ENCODE results near the gene MYT1. TPM values are rescaled to one million over a fixed set of nuclear protein-coding genes. Genes with fewer than 3 reads are reported as not detected.

MYT1 gene
- total RNA-seq, 1 donor from 2014 or later, result not detected

DNA sequence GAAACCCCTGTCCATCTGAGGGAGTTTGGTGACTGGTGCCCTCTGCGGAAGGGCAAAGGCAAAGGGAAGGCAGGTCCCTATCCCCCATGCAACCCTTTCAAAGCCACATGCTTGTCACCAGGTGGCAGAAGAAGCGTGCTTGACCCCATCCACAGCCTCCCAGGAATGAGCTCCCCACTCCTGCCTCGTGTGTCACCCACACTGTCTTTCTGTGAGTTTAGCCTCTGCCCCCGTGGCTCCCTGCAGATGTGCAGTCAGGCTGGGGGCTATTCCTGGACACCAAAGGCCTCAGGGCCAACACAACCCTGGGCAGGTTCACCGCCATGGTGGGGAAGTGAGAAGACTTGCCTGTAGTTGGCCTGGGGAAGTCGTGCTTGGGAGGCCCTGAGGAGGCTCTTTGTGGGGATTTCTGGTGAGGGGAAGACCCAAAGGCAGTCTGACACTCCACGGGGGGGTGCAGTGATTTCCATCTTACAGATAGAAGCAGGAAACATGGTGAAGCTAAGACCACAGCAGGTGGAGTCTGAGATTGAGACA, 74.7 kb downstream of the MYT1 start:
- no peak for DNase-seq (ENCODE audit: extremely low spot score in 2 of 2)
- Histone ChIP-seq H3K27me3 (no peaks in the 10 kb centered on the region), H3K4me1 (no peaks in the 10 kb centered on the region), H3K36me3 (no peaks in the 10 kb centered on the region), H3K9me3 (no peaks in the 10 kb centered on the region), H3K4me3 (no peak overlapping the region), H3K27ac (no peak overlapping the region)
- intact Hi-C loops (cut with DNase I), result no loop called here
- TF ChIP-seq POLR2A (IDR thresholded peaks at IDR 0.05) (no peak), CTCF (IDR thresholded peaks at IDR 0.05) (no peak), POLR2AphosphoS5 (IDR thresholded peaks at IDR 0.05; ENCODE audit: insufficient read depth in 1 of 2, low read depth in 1 of 2) (no peak)

DNA sequence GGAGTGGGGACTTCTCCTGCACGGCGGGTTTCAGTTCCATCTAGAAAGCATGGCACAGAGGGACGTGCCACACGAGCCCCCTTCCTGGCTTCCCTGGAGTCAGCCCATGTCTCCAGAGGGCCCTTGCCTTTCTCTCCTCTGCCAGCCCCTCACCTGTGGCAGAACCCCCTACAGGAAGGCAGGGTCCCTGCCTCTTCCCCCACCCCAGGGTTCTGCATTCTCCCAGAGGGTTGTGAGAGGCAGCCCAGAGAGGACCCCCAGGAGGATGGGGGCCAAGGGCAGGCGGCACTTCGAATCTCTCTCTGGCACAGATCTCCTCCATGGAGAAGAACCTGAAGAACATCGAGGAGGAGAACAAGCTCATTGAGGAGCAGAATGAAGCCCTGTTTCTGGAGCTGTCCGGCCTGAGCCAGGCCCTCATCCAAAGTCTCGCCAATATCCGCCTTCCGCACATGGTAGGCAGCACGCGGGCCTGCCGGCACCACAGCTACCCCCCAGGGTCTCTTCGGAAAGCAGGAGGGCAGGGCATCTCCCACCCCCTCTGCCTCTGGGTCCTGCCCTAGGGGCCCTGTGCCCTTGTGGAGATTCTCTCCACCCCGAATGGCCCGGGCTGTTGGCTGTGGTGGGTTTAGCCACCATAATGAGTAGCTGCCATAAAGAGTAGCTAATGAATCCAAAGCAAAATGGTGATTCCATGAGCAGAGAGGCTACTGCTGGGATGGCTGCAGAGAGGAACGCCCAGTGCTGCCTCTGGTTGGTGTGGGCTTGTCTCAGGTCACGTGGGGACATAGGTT, 75.4 kb downstream of the MYT1 start:
- no peaks in the 10 kb centered on the region for H3K4me1 ChIP-seq
- H3K4me3 ChIP-seq, result no peak overlapping the region
- no peaks in the 10 kb centered on the region for H3K36me3 ChIP-seq
- H3K27me3 ChIP-seq, result no peaks in the 10 kb centered on the region
- no peak overlapping the region for H3K27ac ChIP-seq
- no peaks in the 10 kb centered on the region for H3K9me3 ChIP-seq
- TF ChIP-seq POLR2A (IDR thresholded peaks at IDR 0.05) (no peak), CTCF (IDR thresholded peaks at IDR 0.05) (no peak), POLR2AphosphoS5 (IDR thresholded peaks at IDR 0.05; ENCODE audit: insufficient read depth in 1 of 2, low read depth in 1 of 2) (no peak)
- DNase-seq (ENCODE audit: extremely low spot score in 2 of 2), result no peak
- intact Hi-C loops (cut with DNase I), result no loop called here

DNA sequence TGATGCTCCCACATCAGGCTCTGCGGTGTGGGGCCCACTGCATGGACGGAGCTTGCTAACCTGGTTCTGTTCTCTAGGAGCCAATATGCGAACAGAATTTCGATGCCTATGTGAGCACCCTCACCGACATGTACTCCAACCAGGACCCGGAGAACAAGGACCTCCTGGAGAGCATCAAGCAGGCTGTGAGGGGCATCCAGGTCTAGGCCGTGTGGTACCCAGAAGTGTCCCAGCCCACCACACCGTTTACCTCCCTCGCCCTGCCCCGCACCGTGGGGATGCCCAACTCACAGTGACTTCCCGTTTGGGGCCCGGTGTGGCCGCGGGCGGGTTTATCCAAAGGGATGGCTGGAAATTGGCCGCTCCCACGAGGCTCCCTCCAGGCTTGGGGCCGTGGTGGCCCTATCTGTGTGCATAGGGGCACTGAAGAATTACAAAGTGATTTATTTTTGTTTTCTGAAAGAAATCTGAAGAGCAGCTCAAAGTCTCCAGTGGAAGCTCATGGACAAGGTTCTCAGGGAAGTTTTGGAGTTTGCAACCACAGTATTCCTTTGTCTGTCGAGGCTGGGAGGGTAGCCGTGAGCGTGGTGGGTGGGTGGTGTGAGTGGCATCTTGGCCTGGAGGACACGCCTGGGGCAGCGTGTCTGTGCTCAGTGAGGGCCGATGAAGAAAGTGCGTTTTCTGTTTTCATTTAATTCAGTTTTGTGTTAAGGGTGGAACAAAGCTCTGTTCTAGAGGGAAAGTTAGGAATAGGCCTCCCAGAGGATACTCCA, 76.2 kb downstream of the MYT1 start:
- intact Hi-C loops (cut with DNase I), result no loop called here
- DNase-seq (ENCODE audit: extremely low spot score in 2 of 2), result no peak
- H3K27me3 ChIP-seq, result no peaks in the 10 kb centered on the region
- no peaks in the 10 kb centered on the region for H3K9me3 ChIP-seq
- H3K36me3 ChIP-seq, result no peaks in the 10 kb centered on the region
- TF ChIP-seq POLR2A (IDR thresholded peaks at IDR 0.05) (no peak), POLR2AphosphoS5 (IDR thresholded peaks at IDR 0.05; ENCODE audit: insufficient read depth in 1 of 2, low read depth in 1 of 2) (no peak), CTCF (IDR thresholded peaks at IDR 0.05) (no peak)
- H3K4me1 ChIP-seq, result no peaks in the 10 kb centered on the region
- no peak overlapping the region for H3K27ac ChIP-seq
- H3K4me3 ChIP-seq, result no peak overlapping the region

DNA sequence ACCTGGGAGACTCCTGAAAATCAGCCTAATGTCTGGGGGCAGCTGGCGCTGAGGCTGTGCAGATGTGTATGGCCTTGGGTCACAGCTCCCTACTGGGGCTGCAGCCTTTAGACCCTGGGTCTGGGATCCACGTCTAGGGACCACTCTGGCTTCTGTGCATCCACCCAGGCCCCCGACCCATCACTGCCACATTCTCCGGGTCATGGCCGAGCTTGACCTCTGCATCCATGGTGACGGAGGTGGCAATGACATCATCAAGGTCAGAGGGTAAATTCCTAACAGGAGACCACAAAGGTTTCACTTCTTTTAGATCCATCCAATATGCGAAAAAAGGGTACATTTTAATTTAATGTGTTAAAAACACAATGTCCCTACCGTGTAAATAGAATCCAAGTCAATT, 76.8 kb downstream of the MYT1 start:
- Histone ChIP-seq H3K36me3 (no peaks in the 10 kb centered on the region), H3K4me3 (no peak overlapping the region), H3K27me3 (no peaks in the 10 kb centered on the region), H3K9me3 (no peaks in the 10 kb centered on the region), H3K27ac (no peak overlapping the region), H3K4me1 (no peaks in the 10 kb centered on the region)
- DNase-seq (ENCODE audit: extremely low spot score in 2 of 2), result no peak
- no peak for TF ChIP-seq POLR2AphosphoS5 (IDR thresholded peaks at IDR 0.05; ENCODE audit: insufficient read depth in 1 of 2, low read depth in 1 of 2)
- TF ChIP-seq CTCF (IDR thresholded peaks at IDR 0.05), result no peak
- no peak for TF ChIP-seq POLR2A (IDR thresholded peaks at IDR 0.05)
- intact Hi-C loops (cut with DNase I), result no loop called here
